ENCODE data around the gene ZNRF3. TPM values are rescaled to one million over a fixed set of nuclear protein-coding genes. Genes with fewer than 3 reads are reported as not detected.
"Not testable (repeated sequence)": the region's sequence is repeated elsewhere in the genome, so short reads cannot be mapped to it uniquely, and the experiment has no call there.

ZNRF3 gene
- polyA plus RNA-seq, 1 donor = 30.5 TPM

- DNase-seq = no peak
Observed at GRCh38 chr22:28883917-28884746, 760 bp downstream of the ZNRF3 start.

DNA sequence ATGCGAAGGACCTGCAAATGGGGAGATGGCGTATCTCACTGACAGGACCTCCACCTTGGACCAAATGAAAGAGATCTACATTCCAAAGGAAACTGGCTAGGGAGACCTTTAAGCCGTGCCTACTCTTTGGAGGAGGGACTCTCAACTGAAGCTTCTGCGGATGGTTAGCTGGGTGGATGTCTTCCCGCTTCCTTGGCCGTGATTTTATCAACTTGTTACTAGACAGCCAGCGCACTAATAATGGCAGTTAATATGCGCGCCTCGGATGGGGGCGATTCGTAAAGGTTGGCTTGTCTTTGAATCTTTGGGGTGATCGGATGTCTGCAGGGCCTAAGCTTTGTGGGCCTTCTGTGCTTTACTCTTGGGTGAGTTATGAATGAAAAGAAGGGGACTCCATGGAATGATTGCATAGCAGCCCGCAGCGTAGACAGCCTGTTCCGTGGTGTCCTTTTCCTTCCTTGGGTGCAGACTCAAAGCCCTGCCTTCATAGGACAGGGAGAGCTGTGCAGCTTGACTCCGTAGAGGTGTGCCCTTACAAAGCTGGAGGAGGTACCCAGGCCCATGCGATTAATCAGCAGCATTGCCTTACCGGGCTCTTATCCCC, 1.5 kb downstream of the ZNRF3 start:
- DNase-seq = no peak

DNA sequence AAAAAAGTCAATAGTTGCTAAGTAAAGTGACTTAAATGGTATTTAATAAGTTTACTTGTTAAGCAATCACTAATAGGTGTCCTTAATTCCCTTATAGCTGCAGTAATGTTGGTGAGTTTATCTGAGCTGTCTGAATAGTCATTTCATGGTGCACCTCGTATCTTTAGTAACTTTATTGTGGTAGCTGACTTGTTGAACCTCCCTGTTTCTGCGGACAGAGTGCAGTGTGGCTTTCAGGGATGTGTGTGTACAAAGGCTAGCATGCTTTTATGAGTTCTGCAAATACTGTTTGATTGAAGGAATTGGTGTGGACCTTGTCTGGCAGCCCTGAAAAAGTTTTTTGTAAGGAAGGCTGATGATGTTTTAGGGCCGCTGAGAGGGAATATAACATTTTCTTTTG, 2.6 kb downstream of the ZNRF3 start:
- no peak for DNase-seq

DNA sequence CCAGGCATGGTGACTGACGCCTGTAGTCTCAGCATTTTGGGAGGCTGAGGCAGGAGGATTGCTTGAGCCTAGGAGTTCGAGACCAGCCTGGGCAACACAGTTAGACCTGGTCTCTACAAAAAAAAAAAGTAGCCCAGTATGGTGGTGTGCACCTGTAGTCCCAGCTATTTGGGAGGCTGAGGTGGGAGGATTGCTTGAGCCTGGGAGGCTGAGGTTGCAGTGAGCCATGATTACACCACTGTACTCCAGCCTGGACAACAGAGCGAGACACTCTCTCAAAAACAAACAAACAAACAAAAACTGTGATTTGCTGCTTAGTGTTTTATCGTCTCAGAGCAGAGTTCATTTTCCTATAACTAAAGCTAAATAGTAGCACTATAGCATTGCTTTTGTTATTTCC, 3.3 kb downstream of the ZNRF3 start:
- DNase-seq = not testable (repeated sequence)

DNA sequence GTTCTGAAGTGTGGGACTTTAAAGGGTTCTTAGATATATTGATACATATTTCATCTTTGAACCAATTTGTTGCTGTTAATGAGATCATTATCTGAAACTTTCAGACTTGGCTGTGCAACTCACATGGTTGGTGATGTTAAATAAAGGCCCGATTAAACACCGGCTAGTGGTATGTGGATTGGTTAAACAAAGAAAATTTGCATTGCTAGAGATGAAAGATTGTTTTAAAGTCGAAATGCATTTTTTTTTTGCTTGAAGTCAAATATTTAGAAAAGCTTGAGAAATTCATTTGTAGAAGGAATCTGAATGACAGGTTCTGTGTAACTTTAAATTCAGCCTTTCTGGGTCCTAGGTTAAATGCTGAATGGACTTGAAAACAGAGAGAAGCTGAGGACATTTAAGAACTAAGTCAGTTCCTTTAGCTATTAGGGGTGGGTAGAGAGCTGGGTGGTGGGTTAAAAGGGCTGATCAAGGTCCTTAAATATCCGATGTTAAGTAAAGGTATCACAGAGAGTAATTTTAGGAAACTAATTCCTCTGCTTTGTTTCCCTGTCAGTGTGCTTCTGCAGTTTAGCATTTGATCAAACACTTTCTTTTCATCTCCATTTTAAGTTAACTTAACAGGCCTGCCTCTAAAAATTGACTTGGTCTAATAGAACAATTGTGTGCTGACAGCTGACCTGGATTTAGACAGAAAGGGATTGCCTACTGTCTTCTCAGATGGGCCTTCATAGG, 4.5 kb downstream of the ZNRF3 start:
- no peak for DNase-seq

GRCh38 chr22:28889478-28890024, 6.2 kb downstream of the ZNRF3 start:
- DNase-seq = no peak

DNA sequence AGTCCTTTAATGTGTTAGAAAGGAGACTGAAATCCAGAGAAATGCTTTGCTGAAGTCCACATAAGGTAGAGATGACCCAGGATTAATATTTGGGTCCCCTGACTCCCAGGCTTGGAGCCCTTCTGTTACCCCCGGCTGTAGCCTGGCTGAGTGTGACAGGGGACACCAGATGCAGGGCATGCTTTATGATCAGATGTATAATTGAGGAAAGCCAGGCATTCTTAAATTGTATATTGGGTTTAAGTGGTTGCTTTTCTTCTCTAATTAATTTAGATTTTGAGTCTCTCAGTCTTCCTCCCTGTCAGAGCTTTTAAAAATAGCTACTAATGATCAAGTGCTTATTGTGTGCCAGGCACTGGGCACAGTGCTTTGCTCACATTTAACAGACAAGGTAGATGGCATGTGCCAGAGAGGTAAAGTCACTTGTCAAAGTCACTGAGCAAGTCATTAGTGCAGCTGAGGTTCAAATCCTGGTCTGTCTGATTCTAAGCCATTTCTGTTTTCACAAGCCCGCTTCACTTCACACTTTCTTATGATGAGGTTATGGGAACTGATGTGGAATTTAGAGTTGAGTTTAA, 7.9 kb downstream of the ZNRF3 start:
- DNase-seq = no peak

DNA sequence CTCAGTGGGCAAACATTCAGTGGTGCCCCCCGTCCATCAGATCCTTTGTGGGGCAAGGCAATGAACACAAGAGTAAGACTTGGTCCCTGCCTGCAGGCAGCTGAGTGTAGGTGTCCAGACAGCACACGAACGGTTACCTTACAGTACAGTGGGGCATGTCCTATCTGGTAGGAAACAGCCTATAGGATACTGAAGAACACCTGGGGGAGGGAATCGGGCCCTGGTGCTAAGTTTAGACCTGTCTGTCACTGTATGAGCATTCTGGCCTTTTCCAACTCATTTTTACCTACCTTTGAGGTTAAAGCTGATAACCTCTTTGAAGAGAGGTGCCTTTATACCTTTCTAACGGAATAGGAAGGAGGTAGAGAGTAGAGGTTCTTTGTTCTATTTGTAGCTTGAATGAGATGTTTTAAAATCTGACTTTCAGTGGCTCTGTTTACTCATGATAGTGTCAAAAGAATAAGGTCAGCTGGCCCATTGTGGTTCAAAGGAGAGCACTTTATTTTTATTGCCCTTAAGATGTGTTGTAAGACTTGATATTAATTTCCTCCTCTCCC, 8.9 kb downstream of the ZNRF3 start:
- no peak for DNase-seq

- no peak for DNase-seq
Observed at GRCh38 chr22:28893810-28894209, 10.4 kb downstream of the ZNRF3 start.

DNA sequence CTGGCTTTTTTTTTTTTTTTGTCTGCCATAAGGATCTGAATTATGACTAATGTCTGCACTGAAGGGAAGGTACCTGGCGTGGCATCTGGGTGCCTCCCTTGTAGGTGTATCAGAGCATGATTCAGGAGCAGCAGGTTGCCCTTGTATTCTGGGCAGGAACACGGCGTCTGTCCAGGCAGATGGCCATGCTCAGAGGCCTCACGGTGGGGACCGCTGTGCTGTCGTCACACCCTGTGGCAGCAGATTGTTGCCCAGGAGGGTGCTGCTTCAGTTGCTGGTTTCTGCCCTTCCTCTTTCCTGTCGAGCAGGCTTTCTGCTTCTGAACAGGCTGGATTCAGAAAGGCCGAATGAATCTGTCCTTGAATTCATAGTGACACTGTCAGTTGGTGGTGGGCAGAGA, 11.0 kb downstream of the ZNRF3 start:
- DNase-seq = no peak

GRCh38 chr22:28894807-28895206, 11.4 kb downstream of the ZNRF3 start:
- DNase-seq = no peak

GRCh38 chr22:28896611-28897010, 13.2 kb downstream of the ZNRF3 start:
- no peak for DNase-seq

DNA sequence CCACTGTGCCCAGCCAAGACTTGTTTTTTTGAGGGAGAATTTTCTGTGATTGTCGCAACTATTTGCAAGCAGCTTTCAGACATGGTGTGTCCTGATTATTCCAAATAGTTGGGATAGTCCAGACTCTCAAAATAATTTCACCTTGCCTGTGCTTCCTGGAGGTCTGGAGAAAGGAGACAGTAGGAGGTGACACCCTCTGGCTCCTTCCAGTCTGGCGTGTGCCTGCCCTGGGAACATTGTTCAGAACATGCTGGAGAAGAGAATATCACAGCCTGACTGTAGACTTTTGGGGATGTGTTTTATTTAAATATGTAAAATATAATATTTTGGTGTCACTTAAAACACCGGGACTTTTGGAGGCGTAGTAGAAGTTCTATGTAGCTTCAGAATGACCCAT, 14.9 kb downstream of the ZNRF3 start:
- no peak for DNase-seq

DNA sequence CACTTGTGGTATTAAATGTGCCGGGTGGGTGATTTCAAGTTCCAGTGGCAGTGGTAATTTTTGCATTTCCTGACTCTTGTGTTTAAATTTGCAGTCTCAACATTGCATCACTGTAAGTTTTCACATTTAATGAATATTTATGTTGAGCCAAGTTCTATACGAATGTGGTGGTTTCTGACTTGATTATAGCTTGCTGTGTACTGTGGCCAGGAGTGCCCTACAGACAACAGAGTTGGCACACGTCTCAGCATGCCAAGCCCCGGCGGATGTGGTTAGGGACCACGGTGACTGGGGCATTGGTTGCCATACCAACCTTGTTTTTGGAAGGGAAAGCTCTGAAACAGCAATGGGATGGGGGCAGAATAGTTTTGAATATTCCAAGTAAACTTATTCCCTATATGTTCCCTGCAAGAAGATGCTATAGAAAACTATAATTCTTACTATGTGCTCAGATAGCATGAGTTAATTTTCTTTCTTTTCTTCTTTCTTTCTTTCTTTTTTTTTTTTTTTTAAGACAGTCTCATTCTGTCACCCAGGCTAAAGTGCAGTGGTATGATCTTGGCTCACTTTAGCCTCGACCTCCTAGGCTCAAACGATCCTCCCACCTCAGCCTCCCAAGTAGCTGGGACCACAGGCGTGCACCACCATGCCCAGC, 16.0 kb downstream of the ZNRF3 start:
- no peak for DNase-seq

DNA sequence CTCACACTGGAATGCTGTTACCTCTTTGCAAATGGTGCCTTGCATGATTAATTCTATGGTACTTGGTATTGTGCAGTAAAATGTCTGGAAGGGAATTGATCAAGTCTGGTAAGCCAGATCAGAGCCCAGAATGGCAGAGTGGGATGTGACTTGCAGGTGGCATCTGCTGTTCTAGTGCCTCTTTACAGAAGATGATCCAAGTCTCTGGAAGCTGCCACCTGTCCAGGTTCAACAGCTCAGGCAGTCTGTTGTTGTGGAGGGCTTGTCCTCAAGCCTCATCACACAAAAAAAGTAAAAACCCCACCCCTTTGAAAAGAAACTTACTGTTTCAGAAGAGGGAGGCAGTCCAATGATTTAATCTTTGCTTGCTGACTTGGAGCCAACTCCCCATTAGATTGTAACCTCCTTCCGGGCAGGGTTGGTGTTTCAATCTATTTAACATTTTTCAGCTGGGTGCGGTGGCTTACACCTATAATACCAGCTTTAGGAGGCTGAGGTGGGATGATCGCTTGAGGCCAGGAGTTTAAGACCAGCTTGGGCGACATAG, 17.1 kb downstream of the ZNRF3 start:
- no peak for DNase-seq

DNA sequence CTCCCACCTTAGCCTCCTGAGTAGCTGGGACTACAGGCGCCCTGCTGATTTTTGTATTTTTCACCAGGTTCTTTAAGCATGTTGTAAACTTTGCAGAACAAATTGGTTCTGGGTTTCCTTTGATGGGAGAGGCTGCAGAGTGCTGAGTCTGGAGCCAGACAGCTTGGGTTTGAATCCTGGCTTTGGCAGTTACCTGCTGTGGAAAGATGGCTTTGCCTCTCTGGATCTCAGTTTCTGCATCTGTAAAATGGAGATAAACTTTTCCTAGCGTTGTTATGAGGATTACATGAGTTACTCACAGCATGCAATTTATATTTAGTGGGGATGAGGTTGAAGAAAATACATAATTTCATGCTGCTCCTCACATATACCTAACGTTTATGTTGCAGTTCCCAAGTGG, 19.1 kb downstream of the ZNRF3 start:
- no peak for DNase-seq

GRCh38 chr22:28903080-28903479, 19.7 kb downstream of the ZNRF3 start:
- no peak for DNase-seq

DNA sequence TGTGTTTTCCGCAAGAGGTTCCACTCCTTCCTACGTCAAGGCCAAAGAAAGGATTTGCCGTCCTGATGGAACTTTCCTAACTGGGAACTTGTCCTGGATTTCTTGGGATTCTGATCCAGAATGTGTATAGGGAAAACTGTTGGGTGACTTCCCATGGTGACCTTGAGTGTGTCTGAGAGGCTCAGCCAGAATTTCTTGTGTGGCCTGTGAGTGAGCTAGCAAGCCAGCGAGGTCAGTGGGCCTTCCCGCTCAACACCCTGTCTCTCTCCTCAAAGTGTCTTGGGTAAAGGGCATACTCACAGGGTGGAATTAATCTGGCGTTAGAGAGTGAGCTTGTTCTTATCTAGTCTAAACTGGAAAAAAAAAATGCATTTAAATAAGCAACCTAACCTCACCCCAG, 20.4 kb downstream of the ZNRF3 start:
- DNase-seq = no peak

- DNase-seq = no peak
Observed at GRCh38 chr22:28904211-28904896, 21.0 kb downstream of the ZNRF3 start.

- DNase-seq = no peak
Observed at GRCh38 chr22:28905256-28905832, 22.0 kb downstream of the ZNRF3 start.

Data from left kidney (tissue), 2 donors.